Posterior vena cava (tissue), 2 donors: ENCODE data around the gene LRRC61. TPM values are rescaled to one million over a fixed set of nuclear protein-coding genes. Genes with fewer than 3 reads are reported as not detected.

ENCODE experiments used
- DNase-seq: peaks from one replicate; pipeline ENCODE4 v3.0.0-alpha.2; 2020; ENCODE audit warnings: low spot score
- intact Hi-C, 2 donors: fragments of 100-400 bp; cut with DNase I; formaldehyde crosslinking; loops; one replicate each; pipeline versions ENCODE4 v1.14.1 to v1.14.2; 2022 to 2023
- total RNA-seq, 2 donors: library from RNA; stranded (reverse); fragmentation: NEBNext Ultra II Directional; extraction: Animal tissue kit (Norgen Biotek cat#: 25700); gene quantifications; one replicate each; pipeline ENCODE4 v1.2.1, GENCODE V29; 2021
- donor health status: DM: yes; HTN: yes; CAD: no.
- donor health status: DM: yes; HTN: yes; CAD: no.

The LRRC61 gene
- total RNA-seq, 2 donors from 2014 or later = 2.2 to 2.6 TPM

- intact Hi-C loops = no loop called here
These were observed 42.7 kb downstream of the LRRC61 start for GRCh38 chr7:150365673-150366398.

GRCh38 chr7:150367677-150368095 is 44.5 kb downstream of the LRRC61 start:
- no peak for DNase-seq
- intact Hi-C loops = no loop called here

More at GRCh38 chr7:150365673-150366398, 42.7 kb downstream of the LRRC61 start:
- no peak for DNase-seq

- DNase-seq = peak; percentile 97
- intact Hi-C loops = no loop called here
These were observed 45.1 kb downstream of the LRRC61 start, which contains the start of gene REPIN1 for GRCh38 chr7:150368096-150368883. REPIN1 (plus strand) TSS chr7:150368822; CDS start chr7:150369712, 890 bp downstream.

GRCh38 chr7:150368884-150369747 is 46.0 kb downstream of the LRRC61 start:
- intact Hi-C loops = no loop called here
- DNase-seq = no peak

GRCh38 chr7:150369748-150370501 is 46.8 kb downstream of the LRRC61 start:
- DNase-seq = no peak

GRCh38 chr7:150370612-150371071 is 47.5 kb downstream of the LRRC61 start:
- intact Hi-C loops = loop anchor here in 1 of 2 donors (5.0 kb wide), 1 partner anchor 37 kb away; a partner anchor contains a TSS
- no peak for DNase-seq

More at GRCh38 chr7:150369748-150370501, 46.8 kb downstream of the LRRC61 start:
- intact Hi-C loops = loop anchor here in 1 of 2 donors (5.0 kb wide), 1 partner anchor 37 kb away; a partner anchor contains a TSS

- no peak for DNase-seq
- intact Hi-C loops = loop anchor here in 1 of 2 donors (5.0 kb wide), 1 partner anchor 36 kb away; a partner anchor contains a TSS
These were observed 48.2 kb downstream of the LRRC61 start for GRCh38 chr7:150371131-150371995.

- DNase-seq = no peak
- intact Hi-C loops = loop anchor here in 1 of 2 donors (5.0 kb wide), 1 partner anchor 35 kb away; a partner anchor contains a TSS
These were observed 48.8 kb downstream of the LRRC61 start for GRCh38 chr7:150371996-150372270.

GRCh38 chr7:150372271-150373048 is 49.3 kb downstream of the LRRC61 start:
- intact Hi-C loops = loop anchor here in 1 of 2 donors (5.0 kb wide), 1 partner anchor 35 kb away; a partner anchor contains a TSS
- DNase-seq = no peak

GRCh38 chr7:150373049-150373801 is 50.1 kb downstream of the LRRC61 start:
- no peak for DNase-seq
- intact Hi-C loops = loop anchor here in 1 of 2 donors (5.0 kb wide), 1 partner anchor 34 kb away; a partner anchor contains a TSS

GRCh38 chr7:150374026-150374425 is 50.9 kb downstream of the LRRC61 start:
- DNase-seq = no peak
- intact Hi-C loops = loop anchor here in 1 of 2 donors (5.0 kb wide), 1 partner anchor 33 kb away; a partner anchor contains a TSS

GRCh38 chr7:150374472-150374871 is 51.3 kb downstream of the LRRC61 start:
- intact Hi-C loops = loop anchor here in 1 of 2 donors (5.0 kb wide), 1 partner anchor 33 kb away; a partner anchor contains a TSS
- no peak for DNase-seq

- intact Hi-C loops = no loop called here
- DNase-seq = no peak
These were observed 52.7 kb downstream of the LRRC61 start for GRCh38 chr7:150375662-150376521.

GRCh38 chr7:150376560-150376959 is 53.4 kb downstream of the LRRC61 start:
- DNase-seq = no peak
- intact Hi-C loops = no loop called here

GRCh38 chr7:150377196-150377595 is 54.0 kb downstream of the LRRC61 start:
- no peak for DNase-seq
- intact Hi-C loops = no loop called here
